ENCODE measurements around the gene SNX8.

DNA sequence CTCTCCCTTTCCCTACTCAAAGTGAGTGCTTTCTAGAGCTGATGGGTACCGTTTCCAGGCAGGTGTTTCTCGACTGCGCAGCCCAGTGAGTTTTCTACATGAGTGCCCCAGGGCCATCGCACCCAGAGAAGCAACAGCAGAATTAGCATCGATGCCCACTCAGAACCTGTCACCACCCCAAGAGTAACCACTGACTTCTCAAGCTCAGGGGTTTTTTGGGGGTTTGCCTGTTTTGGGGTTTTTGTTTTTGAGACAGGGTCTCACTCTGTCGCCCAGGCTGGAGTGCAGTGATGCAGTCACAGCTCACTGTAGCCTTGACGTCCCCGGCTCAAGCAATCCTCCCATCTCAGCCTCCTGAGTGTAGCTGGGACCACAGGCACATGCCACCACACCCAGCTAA lies 25.7 kb downstream of the SNX8 start:
- no peak for TF ChIP-seq POLR2A (IDR thresholded peaks at IDR 0.05; ENCODE audit: low read length)
- TF ChIP-seq GATA1 (IDR thresholded peaks at IDR 0.05; ENCODE audit: low read depth, low read length), result no peak

Data from erythroblast (primary cell).